Measurements from ENCODE around the gene TEDC2.

DNA sequence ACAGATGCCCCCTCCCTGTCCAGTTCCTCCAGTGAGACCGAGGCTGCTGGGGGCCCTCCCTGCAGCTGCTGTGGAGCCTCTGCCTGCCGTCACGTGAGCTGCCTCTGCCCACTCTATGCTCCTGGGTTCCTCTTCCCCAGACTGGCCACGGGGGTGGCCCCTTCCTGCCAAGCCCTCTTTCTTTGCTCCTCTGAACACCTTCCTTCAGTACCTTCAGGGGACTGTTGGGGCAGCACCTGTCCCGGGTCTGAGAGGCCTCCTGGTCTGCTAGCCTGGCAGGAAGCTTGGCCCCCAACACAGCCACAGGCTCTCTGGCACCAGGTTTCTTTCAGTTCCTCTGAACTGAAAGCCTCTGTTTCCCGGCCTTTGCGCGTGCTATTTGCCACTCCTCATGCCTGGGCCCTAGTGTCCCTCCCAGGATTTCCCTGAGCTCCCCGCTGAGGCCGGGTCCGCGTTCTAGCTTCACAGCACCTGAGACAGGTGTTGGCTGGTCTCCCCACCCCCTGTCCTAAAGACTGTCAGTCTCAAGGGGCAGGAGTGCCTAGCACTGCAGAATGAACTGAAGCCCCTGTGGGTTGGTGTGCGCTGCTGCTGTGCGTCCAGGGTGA lies 47.2 kb downstream of the TEDC2 start:
- TF ChIP-seq, protein P1, sequence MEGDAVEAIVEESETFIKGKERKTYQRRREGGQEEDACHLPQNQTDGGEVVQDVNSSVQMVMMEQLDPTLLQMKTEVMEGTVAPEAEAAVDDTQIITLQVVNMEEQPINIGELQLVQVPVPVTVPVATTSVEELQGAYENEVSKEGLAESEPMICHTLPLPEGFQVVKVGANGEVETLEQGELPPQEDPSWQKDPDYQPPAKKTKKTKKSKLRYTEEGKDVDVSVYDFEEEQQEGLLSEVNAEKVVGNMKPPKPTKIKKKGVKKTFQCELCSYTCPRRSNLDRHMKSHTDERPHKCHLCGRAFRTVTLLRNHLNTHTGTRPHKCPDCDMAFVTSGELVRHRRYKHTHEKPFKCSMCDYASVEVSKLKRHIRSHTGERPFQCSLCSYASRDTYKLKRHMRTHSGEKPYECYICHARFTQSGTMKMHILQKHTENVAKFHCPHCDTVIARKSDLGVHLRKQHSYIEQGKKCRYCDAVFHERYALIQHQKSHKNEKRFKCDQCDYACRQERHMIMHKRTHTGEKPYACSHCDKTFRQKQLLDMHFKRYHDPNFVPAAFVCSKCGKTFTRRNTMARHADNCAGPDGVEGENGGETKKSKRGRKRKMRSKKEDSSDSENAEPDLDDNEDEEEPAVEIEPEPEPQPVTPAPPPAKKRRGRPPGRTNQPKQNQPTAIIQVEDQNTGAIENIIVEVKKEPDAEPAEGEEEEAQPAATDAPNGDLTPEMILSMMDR (IDR thresholded peaks at IDR 0.05): no peak
- TF ChIP-seq ZFX (IDR thresholded peaks at IDR 0.05; ENCODE audit: borderline replicate concordance): no peak

Measured in 22Rv1 (cell line).